OCI-LY7 (cell line): ENCODE data around the gene KDM8. TPM values are rescaled to one million over a fixed set of nuclear protein-coding genes. Genes with fewer than 3 reads are reported as not detected.

Source experiments
- BruUV-seq: library from RNA; stranded (reverse); fragments of 400-500 nt; replicated peaks from 2 replicates; lab custom pipeline; 2021; lab: Mats Ljungman, UMichigan
- CTCF ChIA-PET: fragments of 300-600 bp; sonication (Branson Sonifier 250); formaldehyde crosslinking; loops from one replicate; lab custom pipeline; 2022; ENCODE audit warnings: antibody characterized with exemption; ENCODE audit not compliant: unreplicated experiment; lab: Charles Lee
- POLR2A ChIA-PET: fragments of 300-600 bp; sonication (Branson Sonifier 250); formaldehyde crosslinking; loops from one replicate; lab custom pipeline; 2022; ENCODE audit warnings: antibody characterized with exemption; lab: Charles Lee
- DNase-seq: peaks from one replicate; pipeline ENCODE4 v3.0.0-alpha.2; 2015; ENCODE audit warnings: low spot score
- H2AFZ ChIP-seq: fragments of 200-600 bp; sonication (generic), shearing (Covaris generic); 2 replicates; pipeline ENCODE4 v1.6.1; 2014; ENCODE audit warnings: mild to moderate bottlenecking, antibody characterized with exemption, low read length, moderate library complexity
- H3K27ac ChIP-seq: fragments of 200-600 bp; sonication (generic); 2 replicates; pipeline ENCODE4 v1.5.1; 2014; ENCODE audit warnings: mixed run types, low read depth, mild to moderate bottlenecking, moderate library complexity, low read length, inconsistent platforms; ENCODE audit not compliant: poor library complexity, severe bottlenecking
- H3K36me3 ChIP-seq: fragments of 200-600 bp; sonication (generic); 2 replicates; pipeline ENCODE4 v1.6.1; 2014; ENCODE audit warnings: mild to moderate bottlenecking, antibody characterized with exemption, low read length, moderate library complexity, mixed read lengths; ENCODE audit not compliant: insufficient read depth
- H3K4me1 ChIP-seq: fragments of 200-600 bp; sonication (generic); 2 replicates; pipeline ENCODE4 v1.5.1; 2014; ENCODE audit warnings: mild to moderate bottlenecking, low read length; ENCODE audit not compliant: insufficient read depth, poor library complexity, severe bottlenecking
- H3K4me2 ChIP-seq: fragments of 200-600 bp; sonication (generic); 2 replicates; pipeline ENCODE4 v1.6.1; 2014; ENCODE audit warnings: mild to moderate bottlenecking, low read length
- H3K4me3 ChIP-seq: fragments of 200-600 bp; sonication (generic); 2 replicates; pipeline ENCODE4 v1.5.1; 2014; ENCODE audit warnings: mild to moderate bottlenecking, low read depth, low read length; ENCODE audit not compliant: poor library complexity, severe bottlenecking
- H3K79me2 ChIP-seq: fragments of 200-600 bp; sonication (generic); 2 replicates; pipeline ENCODE4 v1.6.1; 2016; ENCODE audit warnings: low read depth, mild to moderate bottlenecking, low read length, moderate library complexity, mixed read lengths; ENCODE audit not compliant: insufficient read depth
- H3K9me2 ChIP-seq: fragments of 200-600 bp; sonication (generic); 2 replicates; pipeline ENCODE4 v1.6.1; 2016; ENCODE audit warnings: mild to moderate bottlenecking, low read length, mixed read lengths; ENCODE audit not compliant: insufficient read depth
- H3K9me3 ChIP-seq: fragments of 200-600 bp; sonication (generic); 2 replicates; pipeline ENCODE4 v1.6.1; 2014; ENCODE audit warnings: mild to moderate bottlenecking, mixed run types, low read length, mixed read lengths
- H4K20me1 ChIP-seq: fragments of 200-600 bp; sonication (generic); 2 replicates; pipeline ENCODE4 v1.6.1; 2014; ENCODE audit warnings: mild to moderate bottlenecking, antibody characterized with exemption, low read length, moderate library complexity, mixed read lengths; ENCODE audit not compliant: insufficient read depth
- CTCF ChIP-seq: fragments of 200-600 bp; sonication (generic); conservative IDR thresholded peaks from 2 replicates; pipeline ENCODE4 v1.5.1; 2014; ENCODE audit warnings: mild to moderate bottlenecking, antibody characterized with exemption, low read length, moderate library complexity, mixed read lengths
- EZH2phosphoT487 ChIP-seq: fragments of 200-600 bp; sonication (generic); IDR thresholded peaks from 2 replicates; pipeline ENCODE4 v1.6.1; 2018; ENCODE audit warnings: low read depth, borderline replicate concordance, mild to moderate bottlenecking, mixed run types, antibody characterized with exemption, low read length, moderate library complexity, mixed read lengths
- intact Hi-C: fragments of 100-400 bp; cut with micrococcal nuclease; formaldehyde crosslinking; loops from one replicate; pipeline ENCODE4 v1.10.0; 2022; ENCODE audit not compliant: unreplicated experiment
- total RNA-seq, 2 experiments: library from RNA; depleted of rRNA in 1 of 2; stranded (reverse); fragments of >200 nt in 1 of 2; shearing (Covaris generic) in 1 of 2; gene quantifications; 2 replicates each; pipeline ENCODE4 v1.2.3, GENCODE V29; 2014 to 2022

KDM8 gene
- total RNA-seq, 2 experiments from 2014 or later: 14.2 to 14.5 TPM

- H3K27ac ChIP-seq: no peak overlapping the region
- ChIA-PET CTCF (no interaction called here), POLR2A (no interaction called here)
- H3K36me3 ChIP-seq: no peaks in the 10 kb centered on the region
- H3K9me2 ChIP-seq: no peaks in the 10 kb centered on the region
- peak overlapping the region; percentile 28; the same call in 1 of the 2 replicates for H2AFZ ChIP-seq
- no peak for DNase-seq
- H3K79me2 ChIP-seq: no peaks in the 10 kb centered on the region
- H3K4me1 ChIP-seq: peaks cover 12% of the 10 kb centered on the region
- intact Hi-C loops: no loop called here
- no peaks in the 10 kb centered on the region for H3K9me3 ChIP-seq
- BruUV-seq: no TSS peak
- no peak overlapping the region for H3K4me3 ChIP-seq
- H3K4me2 ChIP-seq: peak overlapping the region; percentile 33; the same call in 1 of the 2 replicates
- H4K20me1 ChIP-seq: no peaks in the 10 kb centered on the region
- TF ChIP-seq CTCF (no peak), EZH2phosphoT487 (no peak)
Observed at GRCh38 chr16:27189335-27189972, 13.9 kb upstream of the KDM8 start.

- Histone ChIP-seq H4K20me1 (no peaks in the 10 kb centered on the region), H3K4me1 (peaks cover 12% of the 10 kb centered on the region), H3K9me3 (no peaks in the 10 kb centered on the region), H2AFZ (no peak overlapping the region), H3K9me2 (no peaks in the 10 kb centered on the region), H3K79me2 (no peaks in the 10 kb centered on the region), H3K4me3 (no peak overlapping the region), H3K27ac (no peak overlapping the region), H3K36me3 (no peaks in the 10 kb centered on the region), H3K4me2 (no peak overlapping the region)
- POLR2A ChIA-PET: no interaction called here
- no TSS peak for BruUV-seq
- CTCF ChIA-PET: no interaction called here
- TF ChIP-seq EZH2phosphoT487: no peak
- TF ChIP-seq CTCF: no peak
- DNase-seq: no peak
- intact Hi-C loops: no loop called here
Observed at GRCh38 chr16:27190316-27190871, 12.9 kb upstream of the KDM8 start.

DNA sequence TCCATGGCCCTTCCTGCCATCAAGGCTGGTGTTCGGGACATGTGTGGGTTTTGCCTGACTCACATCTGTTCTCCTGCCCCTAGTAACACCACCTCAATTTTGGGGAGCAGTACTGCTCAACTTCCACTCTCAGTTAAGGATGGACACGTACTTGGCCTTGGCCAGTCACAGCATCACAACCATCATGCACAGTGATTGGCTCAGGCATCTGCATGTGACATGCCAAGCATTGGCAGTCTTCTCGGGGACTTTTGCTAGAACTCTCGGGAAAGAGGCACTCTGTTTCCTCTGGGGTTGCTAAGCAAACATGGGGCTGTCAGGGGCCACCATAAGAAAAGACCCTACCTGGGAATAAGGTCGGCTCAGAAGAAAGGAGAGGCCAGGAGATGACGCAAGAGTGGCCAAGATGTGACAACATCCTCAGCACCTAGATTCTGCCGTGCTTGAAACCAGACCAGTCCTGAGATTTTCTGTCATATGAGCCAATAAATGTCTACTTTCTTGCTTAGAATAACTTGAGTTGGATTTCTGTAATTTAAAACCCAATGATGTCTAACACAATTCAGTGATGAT, 11.9 kb upstream of the KDM8 start:
- CTCF ChIA-PET: no interaction called here

More for the DNA sequence above, 11.9 kb upstream of the KDM8 start:
- TF ChIP-seq EZH2phosphoT487: no peak
- no peak for TF ChIP-seq CTCF
- H3K4me3 ChIP-seq: no peak overlapping the region
- H3K4me1 ChIP-seq: peaks cover 12% of the 10 kb centered on the region
- no peaks in the 10 kb centered on the region for H3K9me3 ChIP-seq
- H2AFZ ChIP-seq: no peak overlapping the region
- H3K27ac ChIP-seq: no peak overlapping the region
- no TSS peak for BruUV-seq
- DNase-seq: no peak
- no peaks in the 10 kb centered on the region for H4K20me1 ChIP-seq
- intact Hi-C loops: no loop called here
- H3K9me2 ChIP-seq: no peaks in the 10 kb centered on the region
- H3K79me2 ChIP-seq: no peaks in the 10 kb centered on the region
- POLR2A ChIA-PET: no interaction called here
- H3K4me2 ChIP-seq: no peak overlapping the region
- H3K36me3 ChIP-seq: no peaks in the 10 kb centered on the region
